HEK293 (cell line): ENCODE data around the gene RBFOX2.

Source experiments
- CTCF ChIA-PET: fragments of 350-600 bp; formaldehyde crosslinking; extraction: SDS; loops from one replicate; lab custom pipeline; 2021; ENCODE audit warnings: antibody characterized with exemption; lab: Yijun Ruan, JAX
- POLR2A ChIA-PET: fragments of 300-600 bp; formaldehyde crosslinking; extraction: SDS; loops from one replicate; lab custom pipeline; 2020; ENCODE audit warnings: antibody characterized with exemption, inconsistent platforms; lab: Yijun Ruan, JAX
- H3K27ac ChIP-seq: fragments of 200-500 bp; sonication (Bioruptor generic); 2 replicates; pipeline ENCODE4 v1.5.1; 2014; ENCODE audit warnings: low read depth, low read length, control low read depth, inconsistent platforms; ENCODE audit errors: extremely low read depth
- H3K36me3 ChIP-seq, 2 experiments: fragments of 200-500 bp in 1 of 2; sonication (Bioruptor generic) in 1 of 2; 1 replicate in 1 of 2; 2 replicates in 1 of 2; pipeline ENCODE4 v1.5.1; 2014 to 2017; ENCODE audit warnings: inconsistent platforms in 2 of 2, low read length in 2 of 2; ENCODE audit not compliant: control insufficient read depth in 2 of 2, insufficient read depth in 1 of 2
- H3K4me1 ChIP-seq: fragments of 200-500 bp; sonication (Bioruptor generic); 2 replicates; pipeline ENCODE4 v1.5.1; 2014; ENCODE audit warnings: mild to moderate bottlenecking, low read length, inconsistent platforms; ENCODE audit not compliant: control insufficient read depth, insufficient read depth
- H3K4me3 ChIP-seq: 2 replicates; pipeline ENCODE4 v1.5.1; 2011; ENCODE audit warnings: low read depth, mild to moderate bottlenecking, control low read depth, low read length, moderate library complexity
- H3K9me3 ChIP-seq: fragments of 200-500 bp; sonication (Bioruptor generic); 2 replicates; pipeline ENCODE4 v1.5.1; 2014; ENCODE audit warnings: low read depth, low read length, inconsistent platforms; ENCODE audit not compliant: control insufficient read depth, insufficient read depth
- PRDM1 ChIP-seq: fragments of 450-650 bp; formaldehyde crosslinking; IDR thresholded peaks from 2 replicates; pipeline ENCODE4; 2016; ENCODE audit warnings: missing biosample characterization, missing genetic modification characterization
- SCRT2 ChIP-seq: fragments of 450-650 bp; formaldehyde crosslinking; IDR thresholded peaks from 2 replicates; pipeline ENCODE4 v1.5.1; 2016; ENCODE audit warnings: missing biosample characterization, missing genetic modification characterization
- ZBTB20 ChIP-seq: fragments of 450-650 bp; formaldehyde crosslinking; IDR thresholded peaks from 2 replicates; pipeline ENCODE4 v1.5.1; 2016; ENCODE audit warnings: missing biosample characterization, missing genetic modification characterization
- ZBTB48 ChIP-seq: fragments of 450-650 bp; formaldehyde crosslinking; IDR thresholded peaks from 2 replicates; pipeline ENCODE4 v1.5.1; 2016; ENCODE audit warnings: missing biosample characterization, missing genetic modification characterization
- ZNF155 ChIP-seq: fragments of 450-650 bp; formaldehyde crosslinking; IDR thresholded peaks from 2 replicates; pipeline ENCODE4 v1.5.1; 2016; ENCODE audit warnings: missing biosample characterization, missing genetic modification characterization
- ZNF335 ChIP-seq: fragments of 450-650 bp; formaldehyde crosslinking; conservative IDR thresholded peaks from 2 replicates; pipeline ENCODE4 v1.5.1; 2016; ENCODE audit warnings: missing biosample characterization, missing genetic modification characterization
- ZNF394 ChIP-seq: fragments of 450-650 bp; formaldehyde crosslinking; IDR thresholded peaks from 2 replicates; pipeline ENCODE4 v1.5.1; 2016; ENCODE audit warnings: missing biosample characterization, missing genetic modification characterization, mild to moderate bottlenecking, moderate library complexity, borderline replicate concordance
- ZNF664 ChIP-seq: fragments of 450-650 bp; formaldehyde crosslinking; IDR thresholded peaks from 2 replicates; pipeline ENCODE4 v1.5.1; 2016; ENCODE audit warnings: missing biosample characterization, missing genetic modification characterization
- ZNF785 ChIP-seq: fragments of 450-650 bp; formaldehyde crosslinking; IDR thresholded peaks from 2 replicates; pipeline ENCODE4 v1.5.1; 2016; ENCODE audit warnings: missing biosample characterization, missing genetic modification characterization
- ZSCAN4 ChIP-seq: fragments of 450-650 bp; formaldehyde crosslinking; IDR thresholded peaks from 2 replicates; pipeline ENCODE4 v1.5.1; 2017; ENCODE audit warnings: missing biosample characterization, missing genetic modification characterization
- TF ChIP-seq, protein P1 (sequence below): fragments of 450-650 bp; formaldehyde crosslinking; IDR thresholded peaks from 2 replicates; pipeline ENCODE4 v1.5.1; 2016; ENCODE audit warnings: missing biosample characterization, missing genetic modification characterization
- TF ChIP-seq, protein P2 (sequence below): fragments of 450-650 bp; formaldehyde crosslinking; IDR thresholded peaks from 2 replicates; pipeline ENCODE4 v1.5.1; 2016; ENCODE audit warnings: missing biosample characterization, missing genetic modification characterization
- TF ChIP-seq, protein P3 (sequence below): fragments of 450-650 bp; formaldehyde crosslinking; IDR thresholded peaks from 2 replicates; pipeline ENCODE4 v1.5.1; 2016; ENCODE audit warnings: missing biosample characterization, missing genetic modification characterization
- TF ChIP-seq, protein P4 (sequence below): IDR thresholded peaks from 2 replicates; pipeline ENCODE4 v1.6.1; 2011; ENCODE audit warnings: mild to moderate bottlenecking, low read depth, low read length, borderline replicate concordance

Gene RBFOX2

DNA sequence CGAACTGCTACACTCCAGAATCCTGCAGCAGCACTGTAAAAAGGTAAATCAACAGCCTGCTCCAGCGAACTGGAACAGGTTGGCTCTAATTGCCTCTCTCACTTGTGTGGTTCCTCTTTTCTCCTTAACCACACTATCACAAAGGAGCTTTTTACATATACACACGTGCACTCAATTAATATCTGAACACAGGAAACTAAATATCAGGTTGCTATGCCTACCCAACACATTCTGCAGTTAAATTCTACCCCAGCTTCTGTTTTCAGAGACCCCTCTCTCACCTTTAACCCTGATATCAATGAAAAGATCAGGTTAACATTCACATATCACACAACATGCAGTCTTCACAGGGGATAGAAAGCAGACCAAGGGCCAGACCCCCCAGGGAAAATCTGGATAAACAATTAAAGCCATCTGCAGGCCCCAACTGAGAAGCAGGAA is 11.0 kb downstream of the RBFOX2 start (continued):
- TF ChIP-seq ZNF664, result no peak
- TF ChIP-seq ZNF155 (tag by site-specific recombination), result no peak
- TF ChIP-seq ZSCAN4 (tag by site-specific recombination), result no peak

GRCh38 chr22:36016684-36017083 is 11.9 kb downstream of the RBFOX2 start:
- TF ChIP-seq PRDM1 (tag by site-specific recombination) (no peak), ZNF394 (tag by site-specific recombination) (no peak), ZBTB48 (no peak), ZBTB20 (no peak), ZNF785 (tag by site-specific recombination) (no peak)
- TF ChIP-seq, protein P1, sequence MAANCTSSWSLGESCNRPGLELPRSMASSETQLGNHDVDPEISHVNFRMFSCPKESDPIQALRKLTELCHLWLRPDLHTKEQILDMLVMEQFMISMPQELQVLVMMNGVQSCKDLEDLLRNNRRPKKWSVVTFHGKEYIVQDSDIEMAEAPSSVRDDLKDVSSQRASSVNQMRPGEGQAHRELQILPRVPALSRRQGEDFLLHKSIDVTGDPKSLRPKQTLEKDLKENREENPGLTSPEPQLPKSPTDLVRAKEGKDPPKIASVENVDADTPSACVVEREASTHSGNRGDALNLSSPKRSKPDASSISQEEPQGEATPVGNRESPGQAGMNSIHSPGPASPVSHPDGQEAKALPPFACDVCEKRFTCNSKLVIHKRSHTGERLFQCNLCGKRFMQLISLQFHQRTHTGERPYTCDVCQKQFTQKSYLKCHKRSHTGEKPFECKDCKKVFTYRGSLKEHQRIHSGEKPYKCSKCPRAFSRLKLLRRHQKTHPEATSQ (tag by site-specific recombination), result no peak
- TF ChIP-seq, protein P2, sequence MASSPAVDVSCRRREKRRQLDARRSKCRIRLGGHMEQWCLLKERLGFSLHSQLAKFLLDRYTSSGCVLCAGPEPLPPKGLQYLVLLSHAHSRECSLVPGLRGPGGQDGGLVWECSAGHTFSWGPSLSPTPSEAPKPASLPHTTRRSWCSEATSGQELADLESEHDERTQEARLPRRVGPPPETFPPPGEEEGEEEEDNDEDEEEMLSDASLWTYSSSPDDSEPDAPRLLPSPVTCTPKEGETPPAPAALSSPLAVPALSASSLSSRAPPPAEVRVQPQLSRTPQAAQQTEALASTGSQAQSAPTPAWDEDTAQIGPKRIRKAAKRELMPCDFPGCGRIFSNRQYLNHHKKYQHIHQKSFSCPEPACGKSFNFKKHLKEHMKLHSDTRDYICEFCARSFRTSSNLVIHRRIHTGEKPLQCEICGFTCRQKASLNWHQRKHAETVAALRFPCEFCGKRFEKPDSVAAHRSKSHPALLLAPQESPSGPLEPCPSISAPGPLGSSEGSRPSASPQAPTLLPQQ (tag by site-specific recombination), result no peak
- TF ChIP-seq, protein P3, sequence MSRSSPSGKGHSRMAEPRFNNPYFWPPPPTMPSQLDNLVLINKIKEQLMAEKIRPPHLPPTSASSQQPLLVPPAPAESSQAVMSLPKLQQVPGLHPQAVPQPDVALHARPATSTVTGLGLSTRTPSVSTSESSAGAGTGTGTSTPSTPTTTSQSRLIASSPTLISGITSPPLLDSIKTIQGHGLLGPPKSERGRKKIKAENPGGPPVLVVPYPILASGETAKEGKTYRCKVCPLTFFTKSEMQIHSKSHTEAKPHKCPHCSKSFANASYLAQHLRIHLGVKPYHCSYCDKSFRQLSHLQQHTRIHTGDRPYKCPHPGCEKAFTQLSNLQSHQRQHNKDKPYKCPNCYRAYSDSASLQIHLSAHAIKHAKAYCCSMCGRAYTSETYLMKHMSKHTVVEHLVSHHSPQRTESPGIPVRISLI (tag by site-specific recombination), result no peak
- H3K4me3 ChIP-seq, result no peak overlapping the region
- ChIA-PET POLR2A (interaction anchor here (3.1 kb wide), 1 partner anchor 11 kb away, joined by 26 read pairs; the partner anchor contains the start of gene RBFOX2), CTCF (interaction anchor here (0.6 to 8.9 kb wide), 2 partner anchors 49 to 56 kb away, joined by 3 to 65 read pairs; no protein-coding TSS in a partner anchor)
- H3K9me3 ChIP-seq, result no peaks in the 10 kb centered on the region
- no peak overlapping the region for H3K27ac ChIP-seq
- H3K4me1 ChIP-seq, result peaks cover 16% of the 10 kb centered on the region
- no peaks in the 10 kb centered on the region for H3K36me3 ChIP-seq

GRCh38 chr22:36015811-36016529 is 12.7 kb downstream of the RBFOX2 start:
- POLR2A ChIA-PET, result interaction anchor here (0.9 to 2.2 kb wide), 3 partner anchors 12 to 50 kb away, joined by 4 to 8 read pairs (median 5); partner anchors contain the start of gene RBFOX2
- CTCF ChIA-PET, result interaction anchor here (0.6 to 8.9 kb wide), 2 partner anchors 50 to 85 kb away, joined by 3 to 65 read pairs; no protein-coding TSS in a partner anchor
- peaks cover 17% of the 10 kb centered on the region for H3K4me1 ChIP-seq

More at GRCh38 chr22:36015811-36016529, 12.7 kb downstream of the RBFOX2 start:
- no peak overlapping the region for H3K27ac ChIP-seq
- H3K36me3 ChIP-seq, result no peaks in the 10 kb centered on the region
- H3K9me3 ChIP-seq, result no peaks in the 10 kb centered on the region
- no peak overlapping the region for H3K4me3 ChIP-seq
- 0 out of 2 replicates have a peak, but pooled peaks have one; percentile 17 for TF ChIP-seq ZNF335 (tag by site-specific recombination)
- TF ChIP-seq SCRT2 (tag by site-specific recombination), result peak; percentile 55; the same call in 1 of the 2 replicates
- TF ChIP-seq, protein P4, sequence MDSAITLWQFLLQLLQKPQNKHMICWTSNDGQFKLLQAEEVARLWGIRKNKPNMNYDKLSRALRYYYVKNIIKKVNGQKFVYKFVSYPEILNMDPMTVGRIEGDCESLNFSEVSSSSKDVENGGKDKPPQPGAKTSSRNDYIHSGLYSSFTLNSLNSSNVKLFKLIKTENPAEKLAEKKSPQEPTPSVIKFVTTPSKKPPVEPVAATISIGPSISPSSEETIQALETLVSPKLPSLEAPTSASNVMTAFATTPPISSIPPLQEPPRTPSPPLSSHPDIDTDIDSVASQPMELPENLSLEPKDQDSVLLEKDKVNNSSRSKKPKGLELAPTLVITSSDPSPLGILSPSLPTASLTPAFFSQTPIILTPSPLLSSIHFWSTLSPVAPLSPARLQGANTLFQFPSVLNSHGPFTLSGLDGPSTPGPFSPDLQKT, result no peak
